Natural killer cell treated with Interleukin-12 subunit alpha and Interleukin-12 subunit beta and Interleukin-15 and Interleukin-18, amount 100 ng/mL, for 72 hours (primary cell): ENCODE measurements around the gene REEP6. TPM values are rescaled to one million over a fixed set of nuclear protein-coding genes. Genes with fewer than 3 reads are reported as not detected.

Experiments
- ATAC-seq, 2 donors: fragments of 150-1000 bp; cut with Tn5 transposase in 1 of 2; sonication (Bioruptor Pico), chemical (Tn5 transposase) in 1 of 2; 2 replicates each; pipeline ENCODE4 v1.10.0; 2021
- DNase-seq: peaks from one replicate; pipeline ENCODE4 v3.0.0; 2022; ENCODE audit warnings: low spot score
- H3K27ac Mint-ChIP-seq, 2 donors: 1 replicate in 1 of 2; 2 replicates in 1 of 2; pipeline ENCODE4 v1.8.0; 2022; ENCODE audit warnings: mixed read lengths in 2 of 2, mild to moderate bottlenecking in 1 of 2, moderate library complexity in 1 of 2
- H3K27me3 Mint-ChIP-seq, 2 donors: 1 replicate in 1 of 2; 2 replicates in 1 of 2; pipeline ENCODE4 v1.8.0; 2022; ENCODE audit warnings: mixed read lengths in 2 of 2
- H3K36me3 Mint-ChIP-seq: one replicate; pipeline ENCODE4 v1.8.0; 2022; ENCODE audit warnings: mixed read lengths
- H3K4me1 Mint-ChIP-seq, 2 donors: 1 replicate in 1 of 2; 2 replicates in 1 of 2; pipeline ENCODE4 v1.8.0; 2022; ENCODE audit warnings: low read depth in 2 of 2, mixed read lengths in 2 of 2, mild to moderate bottlenecking in 1 of 2
- H3K4me3 Mint-ChIP-seq: one replicate; pipeline ENCODE4 v1.8.0; 2022; ENCODE audit warnings: mixed read lengths
- H3K9me3 Mint-ChIP-seq: 2 replicates; pipeline ENCODE4 v1.8.0; 2022; ENCODE audit warnings: mixed read lengths
- total RNA-seq, 2 donors: library from RNA; stranded (reverse); gene quantifications; one replicate each; pipeline ENCODE4 v1.2.3, GENCODE V29; 2022

Gene REEP6
- total RNA-seq, 2 donors from 2014 or later, result 1.7 to 3.2 TPM

- DNase-seq, result no peak
- peaks cover 7 to 14% of the 10 kb centered on the region in 2 donors for H3K4me1 Mint-ChIP-seq
- no peaks in the 10 kb centered on the region for H3K9me3 Mint-ChIP-seq
- H3K27ac Mint-ChIP-seq, result no peak overlapping the region
- H3K36me3 Mint-ChIP-seq, result no peaks in the 10 kb centered on the region
- H3K4me3 Mint-ChIP-seq, result no peak overlapping the region
- no peak for ATAC-seq
- no peaks in the 10 kb centered on the region for H3K27me3 Mint-ChIP-seq
Observed at GRCh38 chr19:1486720-1487575, 4.0 kb upstream of the REEP6 start.

DNA sequence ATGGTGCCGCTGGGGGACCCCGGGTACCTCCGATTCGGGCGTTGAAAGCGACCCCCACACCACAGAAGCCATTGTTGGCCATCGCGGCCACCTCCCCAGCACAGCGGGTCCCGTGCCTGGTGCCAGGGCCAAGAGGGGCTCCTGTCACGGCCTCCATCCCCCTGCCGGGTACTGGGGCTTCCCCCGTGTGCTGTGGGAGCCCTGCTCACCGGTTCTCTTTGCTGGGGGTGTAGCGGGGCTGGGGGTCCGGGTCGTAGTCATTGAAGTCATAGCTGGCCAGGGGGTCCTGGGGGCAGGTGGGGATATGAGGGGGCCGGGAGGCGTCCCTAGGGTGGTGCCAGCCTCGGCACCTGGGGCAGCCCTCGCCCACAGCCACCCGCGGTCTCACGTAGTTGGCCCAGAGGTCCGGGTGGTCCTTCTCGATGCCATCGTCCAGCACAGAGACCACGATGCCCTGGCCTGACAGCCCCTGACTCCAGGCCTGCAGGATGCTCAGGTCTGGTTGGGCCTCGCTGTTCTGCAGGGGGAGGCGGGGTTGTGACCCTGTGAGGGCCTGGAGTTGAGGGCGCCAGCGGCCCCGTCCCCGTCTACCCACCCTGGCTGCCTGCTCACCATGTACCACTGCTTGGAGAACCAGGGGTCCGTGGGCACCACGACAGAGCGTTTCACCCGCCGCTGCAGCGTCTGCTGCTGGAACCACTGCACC lies 3.3 kb upstream of the REEP6 start:
- peaks cover 9 to 16% of the 10 kb centered on the region in 2 donors for H3K4me1 Mint-ChIP-seq
- no peak for ATAC-seq
- no peak overlapping the region for H3K27ac Mint-ChIP-seq
- no peaks in the 10 kb centered on the region for H3K36me3 Mint-ChIP-seq
- no peak for DNase-seq
- H3K27me3 Mint-ChIP-seq, result no peaks in the 10 kb centered on the region
- no peaks in the 10 kb centered on the region for H3K9me3 Mint-ChIP-seq
- no peak overlapping the region for H3K4me3 Mint-ChIP-seq

DNA sequence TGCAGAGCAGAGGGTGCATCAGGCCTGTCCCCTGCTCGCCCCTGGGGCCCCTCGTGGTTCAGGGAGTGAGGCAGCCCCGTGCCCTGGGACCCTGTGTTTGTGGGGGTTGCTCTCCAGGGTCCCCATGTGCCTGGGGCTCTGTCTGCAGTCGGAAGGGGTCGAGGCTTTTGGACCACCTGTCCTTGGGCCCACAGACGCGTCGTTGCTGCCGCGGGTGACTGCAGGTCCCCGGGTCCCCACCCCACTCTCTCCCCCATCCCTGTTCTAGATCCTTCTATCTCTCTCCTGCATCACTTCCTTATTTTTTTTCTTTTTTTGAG lies 2.7 kb upstream of the REEP6 start:
- H3K9me3 Mint-ChIP-seq, result no peaks in the 10 kb centered on the region
- H3K27me3 Mint-ChIP-seq, result no peaks in the 10 kb centered on the region
- DNase-seq (no peak), ATAC-seq (no peak)
- no peak overlapping the region for H3K27ac Mint-ChIP-seq
- H3K4me1 Mint-ChIP-seq, result peaks cover 9 to 16% of the 10 kb centered on the region in 2 donors
- no peaks in the 10 kb centered on the region for H3K36me3 Mint-ChIP-seq
- H3K4me3 Mint-ChIP-seq, result no peak overlapping the region

DNA sequence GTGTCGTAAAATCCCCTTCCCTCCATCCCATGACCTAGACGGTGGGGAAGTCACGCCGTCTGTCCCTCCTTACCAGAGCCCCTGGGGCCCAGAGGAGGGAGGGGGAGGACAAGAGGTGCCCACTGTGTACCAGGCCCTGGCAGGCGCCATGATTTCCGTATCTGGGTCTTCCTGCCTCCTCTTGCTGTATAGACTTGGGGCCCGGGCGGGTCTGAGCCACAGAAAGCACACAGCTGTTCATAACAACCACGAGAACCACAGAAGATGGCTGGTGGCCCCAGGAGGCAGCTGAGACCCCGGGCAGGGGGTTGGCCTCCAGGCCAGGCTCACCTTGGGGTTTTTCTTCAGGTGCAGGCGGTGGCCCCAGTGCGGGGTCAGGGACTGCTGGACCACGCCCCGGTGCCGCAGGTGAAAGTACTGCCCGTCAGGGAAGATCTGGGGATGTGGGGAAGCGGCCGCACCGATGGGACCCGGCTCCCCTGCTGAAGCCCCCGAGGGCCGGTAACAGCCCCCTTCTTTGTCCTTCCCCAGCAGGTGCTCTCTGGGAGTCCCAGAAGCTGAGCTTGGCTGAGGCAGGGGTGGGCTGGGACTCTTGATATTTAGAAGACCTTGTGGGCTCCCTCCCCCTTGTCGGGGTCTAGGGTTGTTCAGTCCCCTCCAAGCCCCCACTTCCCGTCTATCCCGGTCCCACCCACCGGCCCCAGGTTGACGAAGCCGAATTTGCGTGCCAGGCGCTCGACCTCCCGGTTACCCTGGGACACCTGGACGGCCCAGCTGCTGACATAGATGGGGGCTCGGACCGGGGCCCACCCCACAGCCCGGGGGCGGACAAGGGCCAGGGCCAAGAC lies 1.3 kb upstream of the REEP6 start:
- Mint-ChIP-seq H3K27ac (peak overlapping the region in 1 of 2 donors; percentile 64), H3K36me3 (no peaks in the 10 kb centered on the region), H3K27me3 (no peaks in the 10 kb centered on the region), H3K4me3 (peak overlapping the region; percentile 66), H3K4me1 (peaks cover 9 to 16% of the 10 kb centered on the region in 2 donors), H3K9me3 (no peaks in the 10 kb centered on the region)
- ATAC-seq (no peak), DNase-seq (no peak)

DNA sequence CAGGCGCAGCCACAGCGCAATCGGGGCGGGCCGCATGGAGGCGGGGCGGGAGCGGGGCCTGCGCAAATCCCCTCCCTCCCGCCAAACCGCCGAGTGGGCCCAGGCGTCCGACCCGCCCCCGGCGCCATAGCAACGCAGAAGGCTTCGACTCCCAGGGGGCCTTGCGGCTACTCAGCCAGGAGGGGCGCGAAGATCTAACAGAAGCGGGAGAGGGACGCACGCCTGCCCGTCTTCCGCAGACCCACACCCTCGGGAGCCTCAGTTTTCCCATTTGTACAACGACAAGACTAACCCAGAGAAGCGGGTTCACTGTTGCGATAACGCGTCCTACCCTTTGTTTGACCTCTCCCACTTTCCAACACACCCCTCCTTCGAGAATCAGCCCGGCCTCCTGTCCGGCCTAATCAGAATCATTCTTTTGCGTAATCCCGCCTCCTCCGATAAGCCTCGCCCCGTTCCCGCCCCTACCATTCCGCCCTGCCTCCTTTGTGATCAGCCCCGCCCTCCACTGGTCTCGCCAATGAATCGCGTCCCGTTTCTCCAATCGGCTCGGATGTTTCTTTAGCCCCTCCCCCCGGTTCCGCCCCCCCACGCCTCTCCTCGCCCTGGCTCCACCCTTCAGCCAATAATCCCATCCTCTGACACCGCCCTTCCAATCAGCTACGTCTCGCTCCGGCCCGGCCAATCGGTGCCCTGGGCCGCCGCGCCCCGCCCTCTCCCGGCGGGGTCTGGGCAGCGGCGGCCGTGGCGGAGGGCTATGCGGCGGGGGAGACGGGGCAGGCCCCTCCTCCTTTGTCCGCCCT lies 469 bp upstream of the REEP6 start, which contains the start of gene PCSK4:
Gene PCSK4, minus strand, starts transcription at position 40 of the 803 bp plus-strand sequence. Its CDS starts 4 bp downstream, at position 36.
- Mint-ChIP-seq H3K27ac (peak within 1 kb of the TSS; percentile 64 to 75), H3K36me3 (no peaks in the 10 kb centered on the region)

GRCh38 chr19:1491849-1492170 lies 829 bp downstream of the REEP6 start:
- ATAC-seq, result no peak
- H3K9me3 Mint-ChIP-seq, result no peaks in the 10 kb centered on the region
- DNase-seq, result no peak
- no peaks in the 10 kb centered on the region for H3K36me3 Mint-ChIP-seq
- H3K4me3 Mint-ChIP-seq, result peak overlapping the region; percentile 82
- no peaks in the 10 kb centered on the region for H3K27me3 Mint-ChIP-seq
- peaks cover 9 to 16% of the 10 kb centered on the region in 2 donors for H3K4me1 Mint-ChIP-seq
- H3K27ac Mint-ChIP-seq, result no peak overlapping the region

More for the DNA sequence above, 469 bp upstream of the REEP6 start, which contains the start of gene PCSK4:
- Mint-ChIP-seq H3K4me3 (peak within 1 kb of the TSS; percentile 86), H3K9me3 (no peaks in the 10 kb centered on the region), H3K27me3 (no peaks in the 10 kb centered on the region), H3K4me1 (peaks cover 9 to 16% of the 10 kb centered on the region in 2 donors)
- DNase-seq (peak; percentile 97), ATAC-seq (peak; percentile 93 to 94)

GRCh38 chr19:1492474-1493006 lies 1.6 kb downstream of the REEP6 start:
- no peaks in the 10 kb centered on the region for H3K27me3 Mint-ChIP-seq
- peaks cover 9 to 16% of the 10 kb centered on the region in 2 donors for H3K4me1 Mint-ChIP-seq
- peak overlapping the region; percentile 82 for H3K4me3 Mint-ChIP-seq
- DNase-seq, result no peak
- ATAC-seq, result no peak
- H3K27ac Mint-ChIP-seq, result no peak overlapping the region
- no peaks in the 10 kb centered on the region for H3K36me3 Mint-ChIP-seq
- no peaks in the 10 kb centered on the region for H3K9me3 Mint-ChIP-seq

GRCh38 chr19:1494115-1494815 lies 3.3 kb downstream of the REEP6 start:
- Mint-ChIP-seq H3K27ac (no peak overlapping the region), H3K9me3 (no peaks in the 10 kb centered on the region), H3K27me3 (no peaks in the 10 kb centered on the region), H3K36me3 (no peaks in the 10 kb centered on the region), H3K4me1 (peaks cover 9 to 16% of the 10 kb centered on the region in 2 donors), H3K4me3 (no peak overlapping the region)
- ATAC-seq (no peak), DNase-seq (no peak)

DNA sequence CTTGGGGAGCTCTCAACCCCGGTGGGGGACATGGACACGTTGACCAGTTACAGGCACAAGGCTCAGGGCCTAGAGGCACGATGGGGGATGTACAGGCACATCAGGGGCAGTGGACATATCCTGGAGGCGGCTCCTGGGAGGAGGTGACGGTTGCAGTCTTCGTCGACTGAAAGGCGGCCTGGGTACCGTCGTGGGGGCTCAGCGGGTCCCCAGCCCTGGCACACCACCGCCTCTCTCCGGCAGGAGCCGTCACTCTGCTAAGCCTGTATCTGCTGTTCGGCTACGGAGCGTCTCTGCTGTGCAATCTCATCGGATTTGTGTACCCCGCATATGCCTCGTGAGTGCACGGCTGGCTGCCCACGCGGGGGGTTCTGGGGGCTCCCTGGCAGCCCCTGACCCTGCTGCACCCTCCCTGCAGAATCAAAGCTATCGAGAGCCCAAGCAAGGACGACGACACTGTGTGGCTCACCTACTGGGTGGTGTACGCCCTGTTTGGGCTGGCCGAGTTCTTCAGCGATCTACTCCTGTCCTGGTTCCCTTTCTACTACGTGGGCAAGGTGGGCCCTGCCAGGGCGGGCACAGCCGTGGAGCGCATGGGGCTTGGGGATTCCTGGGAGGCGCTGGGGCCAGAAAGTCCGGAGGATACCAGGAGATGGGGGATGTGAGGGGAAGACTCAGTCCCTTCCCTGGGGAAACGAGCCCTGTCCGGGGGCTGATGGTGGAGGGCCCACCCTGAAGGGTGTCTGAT lies 4.2 kb downstream of the REEP6 start:
- Mint-ChIP-seq H3K27me3 (no peaks in the 10 kb centered on the region), H3K9me3 (no peaks in the 10 kb centered on the region), H3K27ac (no peak overlapping the region), H3K4me3 (no peak overlapping the region), H3K4me1 (peaks cover 9 to 11% of the 10 kb centered on the region in 2 donors), H3K36me3 (no peaks in the 10 kb centered on the region)
- no peak for DNase-seq
- no peak for ATAC-seq

GRCh38 chr19:1495799-1496713 lies 5.1 kb downstream of the REEP6 start:
- H3K9me3 Mint-ChIP-seq, result no peaks in the 10 kb centered on the region
- DNase-seq, result no peak
- H3K4me1 Mint-ChIP-seq, result peaks cover 5 to 6% of the 10 kb centered on the region in 2 donors
- H3K27me3 Mint-ChIP-seq, result no peaks in the 10 kb centered on the region
- H3K36me3 Mint-ChIP-seq, result no peaks in the 10 kb centered on the region
- no peak overlapping the region for H3K27ac Mint-ChIP-seq
- ATAC-seq, result no peak
- H3K4me3 Mint-ChIP-seq, result no peak overlapping the region
